Retinal pigment epithelial cell (primary cell): ENCODE measurements around the gene ELMOD1.

Source experiments
- DNase-seq: peaks from one replicate; pipeline ENCODE4 v3.0.0-alpha.2; 2010; ENCODE audit warnings: low read depth
- H3K4me3 ChIP-seq: 2 replicates; pipeline ENCODE4 v1.5.1; 2011; ENCODE audit warnings: mild to moderate bottlenecking, low read length, control low read depth, moderate library complexity
- TF ChIP-seq, protein P1 (sequence below): conservative IDR thresholded peaks from 2 replicates; pipeline ENCODE4 v1.5.1; 2011; ENCODE audit warnings: low read depth, low read length, control low read depth, inconsistent platforms

The ELMOD1 gene

DNA sequence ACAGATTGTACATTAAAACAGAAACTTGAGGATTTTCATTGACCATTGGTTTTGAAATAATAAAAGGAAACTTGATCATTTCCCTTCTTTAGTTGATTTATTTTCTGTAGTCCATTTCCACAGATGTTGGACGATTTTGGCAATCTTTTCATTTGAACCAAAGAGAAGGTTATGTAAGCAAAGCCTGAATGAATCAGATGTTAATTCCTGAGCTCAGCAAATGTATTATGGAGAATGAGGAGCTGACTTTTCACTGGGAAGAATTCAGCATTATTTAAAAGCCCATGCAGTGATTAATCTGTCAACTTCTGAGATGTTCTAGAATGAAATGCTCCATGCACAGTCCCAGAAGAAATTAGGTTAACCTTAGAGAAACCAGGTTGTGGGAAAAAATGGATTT lies 29.0 kb downstream of the ELMOD1 start:
- TF ChIP-seq, protein P1, sequence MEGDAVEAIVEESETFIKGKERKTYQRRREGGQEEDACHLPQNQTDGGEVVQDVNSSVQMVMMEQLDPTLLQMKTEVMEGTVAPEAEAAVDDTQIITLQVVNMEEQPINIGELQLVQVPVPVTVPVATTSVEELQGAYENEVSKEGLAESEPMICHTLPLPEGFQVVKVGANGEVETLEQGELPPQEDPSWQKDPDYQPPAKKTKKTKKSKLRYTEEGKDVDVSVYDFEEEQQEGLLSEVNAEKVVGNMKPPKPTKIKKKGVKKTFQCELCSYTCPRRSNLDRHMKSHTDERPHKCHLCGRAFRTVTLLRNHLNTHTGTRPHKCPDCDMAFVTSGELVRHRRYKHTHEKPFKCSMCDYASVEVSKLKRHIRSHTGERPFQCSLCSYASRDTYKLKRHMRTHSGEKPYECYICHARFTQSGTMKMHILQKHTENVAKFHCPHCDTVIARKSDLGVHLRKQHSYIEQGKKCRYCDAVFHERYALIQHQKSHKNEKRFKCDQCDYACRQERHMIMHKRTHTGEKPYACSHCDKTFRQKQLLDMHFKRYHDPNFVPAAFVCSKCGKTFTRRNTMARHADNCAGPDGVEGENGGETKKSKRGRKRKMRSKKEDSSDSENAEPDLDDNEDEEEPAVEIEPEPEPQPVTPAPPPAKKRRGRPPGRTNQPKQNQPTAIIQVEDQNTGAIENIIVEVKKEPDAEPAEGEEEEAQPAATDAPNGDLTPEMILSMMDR, result no peak
- no peak overlapping the region for H3K4me3 ChIP-seq
- DNase-seq, result no peak

DNA sequence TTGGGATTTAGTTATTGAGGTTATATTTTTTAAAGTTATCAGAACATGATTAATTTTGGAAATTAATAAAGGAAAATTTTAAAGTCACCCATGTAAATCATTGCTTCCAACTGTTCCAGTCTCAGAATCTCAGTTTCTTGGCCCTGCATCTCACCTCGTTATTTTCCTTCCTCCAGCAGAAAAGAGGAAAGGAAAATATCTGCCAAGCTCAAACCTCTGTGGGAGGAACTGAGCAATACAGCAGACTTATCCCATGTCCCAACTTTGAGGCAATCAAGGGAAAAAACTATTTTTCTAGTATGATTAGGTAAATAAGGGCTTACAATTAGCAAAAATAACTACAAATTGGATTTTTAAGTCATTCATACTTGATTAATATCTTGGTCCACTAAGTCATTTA lies 30.1 kb downstream of the ELMOD1 start:
- TF ChIP-seq, protein P1, result no peak
- DNase-seq, result no peak
- H3K4me3 ChIP-seq, result no peak overlapping the region

DNA sequence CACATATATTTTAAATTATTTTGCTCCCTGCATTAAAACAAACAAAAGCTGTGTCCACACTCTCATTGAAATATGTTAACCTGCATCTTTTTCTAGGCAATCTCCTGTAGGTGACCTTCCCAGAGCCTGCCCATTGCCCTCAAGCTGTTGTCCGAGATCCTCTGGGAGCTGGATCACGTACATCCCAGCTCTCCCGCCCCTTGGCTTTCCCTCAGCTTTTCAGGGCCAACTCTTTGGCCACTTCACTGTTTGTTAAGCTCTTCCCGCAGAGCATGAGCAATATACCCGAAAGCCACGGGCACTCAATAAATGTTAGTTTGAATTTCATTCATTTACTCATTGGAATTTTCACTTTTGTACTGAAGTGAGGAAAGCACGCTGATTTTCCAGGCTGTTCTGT lies 32.2 kb downstream of the ELMOD1 start:
- TF ChIP-seq, protein P1, result no peak
- no peak overlapping the region for H3K4me3 ChIP-seq
- no peak for DNase-seq

DNA sequence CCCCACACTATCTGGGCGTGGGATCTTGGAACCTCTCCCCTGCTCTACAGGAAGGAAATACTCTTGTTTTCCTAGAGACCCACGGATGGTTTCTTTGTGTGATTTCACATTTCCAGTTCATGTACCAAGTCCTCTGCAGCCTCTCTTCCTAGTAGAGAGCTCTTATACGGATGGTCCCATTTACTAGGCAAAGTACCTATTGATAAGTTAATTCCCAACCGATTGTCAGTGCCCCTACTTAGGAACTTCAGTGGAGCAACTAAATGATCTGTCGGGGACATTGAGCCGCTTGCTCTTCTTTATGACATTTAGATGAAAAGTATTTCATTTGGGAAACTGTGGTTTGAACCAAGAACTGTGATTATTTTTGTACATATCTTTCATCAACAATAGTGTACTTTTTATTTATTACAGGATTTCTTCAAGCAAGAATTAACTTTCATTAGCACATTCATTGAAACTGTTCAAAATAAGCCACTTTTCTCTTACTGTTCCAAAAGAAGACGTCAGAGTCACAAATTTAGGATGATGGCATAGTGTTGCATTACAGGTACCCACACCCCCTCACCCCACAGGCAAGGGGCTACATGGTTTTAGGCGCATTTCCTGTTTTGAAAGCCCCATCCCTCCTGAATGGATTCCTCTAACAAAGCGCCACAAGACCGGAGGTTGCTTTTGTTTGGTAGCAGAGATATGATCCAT lies 34.2 kb downstream of the ELMOD1 start:
- TF ChIP-seq, protein P1, result no peak
- DNase-seq, result no peak

DNA sequence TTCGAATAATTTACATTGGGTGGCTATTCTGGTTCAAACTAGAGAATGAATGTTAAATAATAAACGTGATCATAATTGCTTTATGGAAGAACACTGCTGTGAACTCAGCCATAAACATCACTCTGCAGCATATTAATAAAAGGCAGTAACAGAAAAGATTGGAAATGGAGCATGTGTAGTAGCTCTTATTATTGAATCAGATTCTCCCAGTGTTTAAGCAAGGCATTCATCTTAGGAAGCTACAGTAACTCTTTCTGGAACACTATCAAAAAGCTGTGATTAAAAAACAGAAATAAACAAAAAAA lies 34.7 kb downstream of the ELMOD1 start:
- no peak for DNase-seq
- TF ChIP-seq, protein P1, result no peak
- H3K4me3 ChIP-seq, result no peak overlapping the region

More for the DNA sequence above, 34.2 kb downstream of the ELMOD1 start:
- no peak overlapping the region for H3K4me3 ChIP-seq

DNA sequence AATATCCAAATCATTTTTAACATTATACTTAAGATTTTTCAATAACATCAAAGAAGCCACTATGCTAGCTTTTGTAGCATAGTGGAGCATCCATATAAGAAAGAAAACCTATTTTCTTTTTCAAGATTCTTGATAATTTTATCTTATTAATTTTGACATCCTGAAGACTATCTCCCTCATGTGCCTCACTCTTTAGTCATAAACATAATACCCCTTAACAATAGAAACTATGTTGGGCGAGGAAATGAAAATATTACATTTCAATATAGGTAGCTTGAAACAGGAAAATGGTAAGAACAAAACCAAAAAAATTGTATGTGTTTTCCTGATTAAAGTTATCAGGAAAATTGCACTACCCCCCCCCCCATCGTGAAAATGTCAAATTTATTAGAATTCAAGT lies 40.1 kb downstream of the ELMOD1 start:
- H3K4me3 ChIP-seq, result no peak overlapping the region
- DNase-seq, result no peak
- TF ChIP-seq, protein P1, result no peak

DNA sequence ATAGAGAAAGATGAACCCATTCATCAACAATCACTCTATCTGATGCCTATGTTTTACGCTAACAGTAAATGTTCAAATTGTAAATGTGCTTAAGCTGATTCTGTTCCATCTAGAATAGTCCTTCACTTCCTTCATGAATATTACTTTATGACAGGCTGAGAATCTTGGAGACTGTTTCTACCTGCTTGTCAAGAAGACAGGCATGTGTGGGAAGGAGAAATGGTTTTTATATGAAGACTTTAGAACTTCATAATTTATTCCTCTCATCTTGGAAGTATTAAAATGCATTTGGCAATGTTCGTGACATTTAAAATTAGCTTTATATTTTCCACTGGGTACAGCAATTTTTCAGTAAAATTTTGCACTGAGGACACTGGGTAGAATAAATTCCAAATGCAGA lies 41.0 kb downstream of the ELMOD1 start:
- DNase-seq, result no peak
- TF ChIP-seq, protein P1, result no peak
- H3K4me3 ChIP-seq, result no peak overlapping the region
